Gastroesophageal sphincter (tissue), 4 donors: Measurements from ENCODE around the gene DRC1. TPM values are rescaled to one million over a fixed set of nuclear protein-coding genes. Genes with fewer than 3 reads are reported as not detected.

Experiments
- ATAC-seq: fragments of 150-250 bp; one replicate; pipeline ENCODE4 v1.9.1; 2016; ENCODE audit warnings: mild to moderate bottlenecking, moderate library complexity
- H3K27ac ChIP-seq, 4 donors: fragments of 200-600 bp; sonication (generic) in 3 of 4; 1 replicate in 3 of 4; 2 replicates in 1 of 4; pipeline ENCODE4 v1.5.1; 2016 to 2019
- H3K27me3 ChIP-seq: fragments of 200-600 bp; sonication (generic); one replicate; pipeline ENCODE4 v1.5.1; 2019
- H3K36me3 ChIP-seq, 2 donors: fragments of 200-600 bp; sonication (generic); one replicate each; pipeline ENCODE4 v1.5.1; 2019; ENCODE audit warnings: control low read depth in 1 of 2
- H3K4me1 ChIP-seq, 3 donors: fragments of 200-600 bp; sonication (generic); 1 replicate in 2 of 3; 2 replicates in 1 of 3; pipeline ENCODE4 v1.5.1; 2016 to 2019; ENCODE audit warnings: control low read depth in 2 of 3
- H3K4me3 ChIP-seq, 2 donors: fragments of 200-600 bp; sonication (generic); one replicate each; pipeline ENCODE4 v1.5.1; 2019; ENCODE audit warnings: mild to moderate bottlenecking in 1 of 2, moderate library complexity in 1 of 2
- H3K9me3 ChIP-seq, 3 donors: fragments of 200-600 bp; sonication (generic); one replicate each; pipeline ENCODE4 v1.5.1; 2017 to 2019; ENCODE audit warnings: control low read depth in 2 of 3
- EP300 ChIP-seq: sonication (generic); formaldehyde crosslinking; IDR thresholded peaks from one replicate; pipeline ENCODE4 v1.6.1; 2017; ENCODE audit warnings: antibody characterized with exemption, mild to moderate bottlenecking
- POLR2A ChIP-seq, 2 donors: fragments of 450-650 bp; IDR thresholded peaks; one replicate each; pipeline ENCODE4 v1.6.1; 2017; ENCODE audit warnings: antibody characterized with exemption in 2 of 2, mild to moderate bottlenecking in 2 of 2, moderate library complexity in 1 of 2
- POLR2AphosphoS5 ChIP-seq: sonication (generic); formaldehyde crosslinking; IDR thresholded peaks from one replicate; pipeline ENCODE4 v1.6.1; 2017; ENCODE audit warnings: antibody characterized with exemption
- WGBS, 2 donors: methylation state at CpG; one replicate each; pipeline ENCODE4 v1.1.5; 2018; ENCODE audit warnings: low coverage in 1 of 2; 5-methylcytosine and 5-hydroxymethylcytosine counted together
- total RNA-seq, 4 donors: library from RNA; depleted of rRNA; stranded (reverse); fragments of >200 nt; gene quantifications; one replicate each; pipeline ENCODE4 v1.1.0, GENCODE V29; 2016
- TF ChIP-seq, protein P1 (sequence below), 4 experiments: fragments of 200-600 bp in 2 of 4; fragments of 450-650 bp in 2 of 4; sonication (generic) in 1 of 4; IDR thresholded peaks; one replicate each; pipeline ENCODE4 v1.5.1; 2017 to 2019; ENCODE audit warnings: antibody characterized with exemption in 4 of 4, mild to moderate bottlenecking in 2 of 4, moderate library complexity in 2 of 4

DRC1 gene
- total RNA-seq, 4 donors from 2014 or later: 0.27 to 2.3 (median 0.54) TPM; not detected in 1

DNA sequence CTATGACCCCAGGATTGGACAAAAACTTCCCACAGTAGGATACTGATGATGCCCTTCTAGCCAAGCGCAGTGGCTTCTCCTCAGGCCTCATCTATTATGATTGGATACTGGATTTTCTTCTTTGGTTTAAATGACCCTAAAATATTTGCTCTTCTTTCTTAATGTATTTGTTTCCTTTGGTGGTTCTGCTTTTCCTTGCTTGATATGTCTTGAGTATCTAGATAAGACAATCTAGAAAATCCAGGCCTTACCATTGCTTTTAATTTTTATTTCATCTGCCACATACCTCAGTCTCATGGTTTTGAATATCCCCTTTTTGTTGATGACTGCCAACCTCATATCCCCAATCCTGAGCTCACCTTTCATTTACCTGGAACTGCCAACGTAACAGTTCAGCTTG is 40.6 kb downstream of the DRC1 start:
- no peaks in the 10 kb centered on the region for H3K9me3 ChIP-seq
- H3K4me3 ChIP-seq: no peak overlapping the region
- ATAC-seq: no peak
- TF ChIP-seq, protein P1, sequence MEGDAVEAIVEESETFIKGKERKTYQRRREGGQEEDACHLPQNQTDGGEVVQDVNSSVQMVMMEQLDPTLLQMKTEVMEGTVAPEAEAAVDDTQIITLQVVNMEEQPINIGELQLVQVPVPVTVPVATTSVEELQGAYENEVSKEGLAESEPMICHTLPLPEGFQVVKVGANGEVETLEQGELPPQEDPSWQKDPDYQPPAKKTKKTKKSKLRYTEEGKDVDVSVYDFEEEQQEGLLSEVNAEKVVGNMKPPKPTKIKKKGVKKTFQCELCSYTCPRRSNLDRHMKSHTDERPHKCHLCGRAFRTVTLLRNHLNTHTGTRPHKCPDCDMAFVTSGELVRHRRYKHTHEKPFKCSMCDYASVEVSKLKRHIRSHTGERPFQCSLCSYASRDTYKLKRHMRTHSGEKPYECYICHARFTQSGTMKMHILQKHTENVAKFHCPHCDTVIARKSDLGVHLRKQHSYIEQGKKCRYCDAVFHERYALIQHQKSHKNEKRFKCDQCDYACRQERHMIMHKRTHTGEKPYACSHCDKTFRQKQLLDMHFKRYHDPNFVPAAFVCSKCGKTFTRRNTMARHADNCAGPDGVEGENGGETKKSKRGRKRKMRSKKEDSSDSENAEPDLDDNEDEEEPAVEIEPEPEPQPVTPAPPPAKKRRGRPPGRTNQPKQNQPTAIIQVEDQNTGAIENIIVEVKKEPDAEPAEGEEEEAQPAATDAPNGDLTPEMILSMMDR (IDR thresholded peaks at IDR 0.05): no peak
- TF ChIP-seq POLR2AphosphoS5: no peak
- TF ChIP-seq EP300: no peak
- TF ChIP-seq POLR2A (IDR thresholded peaks at IDR 0.05): no peak
- no peaks in the 10 kb centered on the region for H3K4me1 ChIP-seq
- 87 to 100% methylated on average over 1 to 2 of the region's 2 CpGs for WGBS, 2 donors
- H3K27me3 ChIP-seq: no peaks in the 10 kb centered on the region
- no peaks in the 10 kb centered on the region for H3K36me3 ChIP-seq
- H3K27ac ChIP-seq: no peak overlapping the region

DNA sequence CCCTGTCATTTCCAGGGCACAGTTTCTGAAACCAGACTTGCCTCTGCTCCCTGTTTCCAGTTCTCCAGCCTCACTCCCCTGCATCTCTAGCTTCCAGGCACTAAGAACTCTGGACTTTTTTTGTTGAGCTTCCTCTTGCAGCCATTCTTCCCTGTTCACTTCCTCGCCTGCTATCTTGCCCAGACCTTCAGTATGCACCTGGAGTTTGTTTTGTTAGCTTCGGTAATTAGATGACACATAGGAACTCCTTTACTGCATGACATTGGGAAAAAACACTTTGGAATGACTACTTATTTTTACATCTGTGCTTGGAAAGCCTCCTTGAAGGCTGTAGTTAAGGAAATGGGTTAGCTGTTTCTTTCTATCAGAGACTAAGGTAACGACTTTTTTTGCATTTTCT is 41.0 kb downstream of the DRC1 start:
- H3K27me3 ChIP-seq: no peaks in the 10 kb centered on the region
- no peaks in the 10 kb centered on the region for H3K9me3 ChIP-seq
- H3K36me3 ChIP-seq: no peaks in the 10 kb centered on the region
- TF ChIP-seq, protein P1 (IDR thresholded peaks at IDR 0.05): no peak
- TF ChIP-seq POLR2AphosphoS5 (no peak), POLR2A (IDR thresholded peaks at IDR 0.05) (no peak), EP300 (no peak)
- no peaks in the 10 kb centered on the region for H3K4me1 ChIP-seq
- ATAC-seq: no peak
- H3K27ac ChIP-seq: no peak overlapping the region
- WGBS, 2 donors: 67 to 68% methylated on average over 3 of the region's 3 CpGs
- H3K4me3 ChIP-seq: no peak overlapping the region

DNA sequence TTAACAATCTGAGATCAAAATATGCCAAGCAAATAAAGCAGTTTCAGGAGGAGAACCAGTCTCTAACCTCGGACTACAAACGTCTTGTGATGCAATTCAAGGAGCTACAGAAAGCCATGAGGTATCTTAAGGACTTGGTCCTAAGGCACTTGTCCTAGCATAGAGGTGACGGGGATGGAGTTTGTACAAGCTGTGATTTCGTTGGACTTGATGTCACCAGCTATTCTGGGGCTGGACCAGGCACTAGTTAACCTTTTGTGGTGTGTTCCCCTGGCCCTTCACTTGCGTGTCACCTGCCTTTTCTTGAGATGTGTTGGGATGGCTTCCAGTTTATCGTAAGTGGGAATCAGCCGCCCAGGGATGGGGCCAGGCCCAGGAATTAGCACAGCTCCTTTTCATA is 42.5 kb downstream of the DRC1 start:
- TF ChIP-seq, protein P1 (IDR thresholded peaks at IDR 0.05): no peak
- no peak for TF ChIP-seq POLR2A (IDR thresholded peaks at IDR 0.05)
- TF ChIP-seq EP300: no peak
- ATAC-seq: no peak
- Histone ChIP-seq H3K27ac (no peak overlapping the region), H3K9me3 (no peaks in the 10 kb centered on the region), H3K4me1 (no peaks in the 10 kb centered on the region), H3K27me3 (no peaks in the 10 kb centered on the region), H3K36me3 (no peaks in the 10 kb centered on the region), H3K4me3 (no peak overlapping the region)
- WGBS, 2 donors: 77 to 80% methylated on average over 3 to 6 of the region's 7 CpGs

DNA sequence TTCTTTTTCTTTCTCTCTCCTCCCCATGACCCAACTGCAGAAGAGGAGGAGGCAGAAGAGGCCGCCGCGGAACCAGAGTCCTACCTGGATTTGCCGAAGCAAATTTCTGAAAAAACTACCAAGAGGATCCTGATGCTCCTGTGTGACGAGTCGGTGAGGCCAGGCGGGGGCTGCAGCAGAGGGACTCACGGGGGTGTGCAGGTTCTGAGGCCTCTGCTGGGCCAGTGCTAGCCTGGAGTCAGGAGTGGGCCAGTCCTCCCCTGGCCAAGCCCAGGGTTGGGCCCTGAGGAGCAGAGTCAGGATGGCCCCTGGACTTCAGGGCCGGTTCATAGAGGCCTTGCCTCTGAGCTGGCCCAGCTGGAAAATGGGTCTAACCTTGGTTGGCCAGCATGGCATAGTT is 46.9 kb downstream of the DRC1 start:
- Histone ChIP-seq H3K4me3 (no peak overlapping the region), H3K27me3 (no peaks in the 10 kb centered on the region), H3K4me1 (no peaks in the 10 kb centered on the region), H3K27ac (no peak overlapping the region), H3K36me3 (no peaks in the 10 kb centered on the region), H3K9me3 (no peaks in the 10 kb centered on the region)
- 83% methylated on average over 1 of the region's 9 CpGs; no CpG with 5 or more reads in 1 of the 2 donors for WGBS, 2 donors
- no peak for TF ChIP-seq POLR2AphosphoS5
- TF ChIP-seq POLR2A (IDR thresholded peaks at IDR 0.05): no peak
- TF ChIP-seq, protein P1 (IDR thresholded peaks at IDR 0.05): no peak
- TF ChIP-seq EP300: no peak
- ATAC-seq: no peak

DNA sequence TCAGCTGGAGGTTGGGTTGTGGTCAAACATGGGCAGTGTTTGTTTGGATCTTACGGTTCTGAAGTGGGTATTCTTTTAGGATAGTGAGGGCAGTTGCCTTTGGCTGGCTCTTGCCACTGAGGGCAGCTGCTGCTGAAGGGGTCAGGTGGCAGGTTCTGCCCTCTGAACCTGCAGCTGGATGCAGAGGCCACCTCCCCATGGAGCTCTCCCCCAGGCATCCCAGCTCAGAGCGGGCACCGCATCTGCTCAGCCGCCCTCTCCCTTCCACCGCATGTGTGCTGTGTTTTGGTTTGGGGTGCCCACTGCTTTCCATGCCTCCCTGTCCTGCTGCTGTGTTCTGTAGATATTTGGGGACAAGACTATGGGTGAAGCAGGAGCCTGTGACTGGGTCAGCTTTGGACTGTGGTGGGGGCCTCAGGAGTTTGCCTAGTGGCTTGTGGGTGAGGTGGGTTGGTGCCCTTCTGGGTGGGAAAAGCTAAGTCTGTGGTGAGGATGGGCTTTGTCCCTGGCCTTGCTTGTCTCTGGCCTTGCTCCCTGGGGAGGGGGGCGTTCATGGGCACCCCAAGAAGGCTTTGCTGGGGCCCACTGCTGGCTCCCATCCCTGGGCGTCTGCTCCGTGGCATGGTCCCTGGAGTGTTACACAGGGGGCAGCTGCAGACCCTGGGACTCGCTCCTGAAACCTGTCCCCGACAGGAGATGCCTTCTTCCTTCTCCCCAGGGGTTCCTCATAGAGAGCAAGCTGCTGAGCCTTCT is 47.7 kb downstream of the DRC1 start:
- Histone ChIP-seq H3K4me3 (no peak overlapping the region), H3K4me1 (no peaks in the 10 kb centered on the region), H3K27me3 (no peaks in the 10 kb centered on the region), H3K9me3 (no peaks in the 10 kb centered on the region), H3K27ac (no peak overlapping the region), H3K36me3 (no peaks in the 10 kb centered on the region)
- TF ChIP-seq POLR2AphosphoS5 (no peak), EP300 (no peak), POLR2A (IDR thresholded peaks at IDR 0.05) (no peak)
- TF ChIP-seq, protein P1 (IDR thresholded peaks at IDR 0.05): no peak
- no peak for ATAC-seq
- WGBS, 2 donors: 87% methylated on average over 3 of the region's 10 CpGs; no CpG with 5 or more reads in 1 of the 2 donors
